Heart right ventricle (tissue), 16 donors: Measurements from ENCODE around the gene TPSD1. TPM values are rescaled to one million over a fixed set of nuclear protein-coding genes. Genes with fewer than 3 reads are reported as not detected.
"Not testable (repeated sequence)": the region's sequence is repeated elsewhere in the genome, so short reads cannot be mapped to it uniquely, and the experiment has no call there.

ENCODE experiments used
- ATAC-seq, 8 donors: fragments of 200-7000 bp; cut with Tn5 transposase; one replicate each; pipeline ENCODE4 v1.9.1; 2020; ENCODE audit warnings: mild to moderate bottlenecking in 8 of 8, moderate library complexity in 8 of 8, moderate number of reproducible peaks in 1 of 8
- DNase-seq, 2 donors: peaks; one replicate each; pipeline ENCODE4 v3.0.0-alpha.2; 2020
- H3K27ac ChIP-seq, 10 donors: fragments of 200-600 bp; sonication (generic) in 2 of 10; one replicate each; pipeline versions ENCODE4 v1.5.0 to v1.8.0; 2020 to 2022; ENCODE audit warnings: mild to moderate bottlenecking in 3 of 10
- H3K27me3 ChIP-seq, 7 donors: fragments of 200-600 bp; one replicate each; pipeline ENCODE4 v1.8.0; 2021 to 2022; ENCODE audit warnings: mild to moderate bottlenecking in 2 of 7
- H3K36me3 ChIP-seq, 9 donors: fragments of 200-600 bp; sonication (generic) in 1 of 9; one replicate each; pipeline versions ENCODE4 v1.5.0 to v1.8.0; 2020 to 2022; ENCODE audit warnings: mild to moderate bottlenecking in 2 of 9
- H3K4me1 ChIP-seq, 9 donors: fragments of 200-600 bp; sonication (generic) in 1 of 9; one replicate each; pipeline versions ENCODE4 v1.5.0 to v1.8.0; 2020 to 2022; ENCODE audit warnings: mild to moderate bottlenecking in 4 of 9
- H3K4me3 ChIP-seq, 10 donors: fragments of 200-600 bp; sonication (generic) in 2 of 10; one replicate each; pipeline versions ENCODE4 v1.5.0 to v1.8.0; 2020 to 2022; ENCODE audit warnings: mild to moderate bottlenecking in 7 of 10, moderate library complexity in 2 of 10
- H3K9me3 ChIP-seq, 11 donors: fragments of 200-600 bp in 10 of 11; sonication (generic) in 2 of 11; one replicate each; pipeline versions ENCODE4 v1.5.0 to v1.8.0; 2013 to 2022; ENCODE audit warnings: mild to moderate bottlenecking in 2 of 11, control low read depth in 1 of 11, moderate library complexity in 1 of 11
- CTCF ChIP-seq, 9 donors: fragments of 200-600 bp; sonication (generic) in 2 of 9; IDR thresholded peaks; one replicate each; pipeline versions ENCODE4 v1.5.0 to v1.8.0; 2021 to 2022; ENCODE audit warnings: antibody characterized with exemption in 9 of 9, mild to moderate bottlenecking in 5 of 9, moderate library complexity in 1 of 9
- WGBS, 2 donors: extraction: QIAGEN DNeasy Blood & Tissue Kit; methylation state at CpG; one replicate each; pipeline ENCODE4 v1.1.7; 2013; ENCODE audit warnings: inconsistent platforms in 1 of 2; 5-methylcytosine and 5-hydroxymethylcytosine counted together
- intact Hi-C, 10 donors: fragments of 100-400 bp; cut with DNase I; formaldehyde crosslinking; loops; one replicate each; pipeline versions ENCODE4 v1.11.1 to v1.14.2; 2022
- long read RNA-seq, 3 donors: library from polyadenylated mRNA; unstranded; transcript quantifications; one replicate each; pipeline ENCODE4 v2.0.0, GENCODE V29; 2020 to 2021
- polyA plus RNA-seq, 2 donors: library from polyadenylated mRNA; stranded (reverse); fragments of 200-250 nt; gene quantifications; one replicate each; pipeline ENCODE4 v1.2.3, GENCODE V29; 2013
- total RNA-seq, 10 donors: library from RNA; stranded (reverse); fragmentation: NEBNext Ultra II Directional in 3 of 10; extraction: Animal tissue kit (Norgen Biotek cat#: 25700) in 3 of 10; gene quantifications; one replicate each; pipeline versions ENCODE4 v1.2.1 to v1.2.4, GENCODE V29; 2021 to 2023
- donor health status: Arrhythmogenic right ventricular cardiomyopathy.
- donor health status: ischemic (EF 13 %, LVEDD 7.1; RV severe dilation, severe dysfunction).
- donor health status: healthy with polysubstance abuse.
- donor health status: DM: no; HTN: yes; CAD: no.
- donor health status: DM: no; HTN: no; CAD: no.
- donor health status: ischemic (EF 25% LVEDD 6.9; RV normal size, moderate dysfunction).
- donor health status: ischemic (EF 25% LVEDD 5.7; RV mildly dilated, moderate dysfunction).
- donor health status: healthy.
- donor health status: DM: yes; HTN: yes; CAD: no.
- donor health status: Ischemic cardiomyopathy.
- donor health status: ischemic (EF 35%, LVEDD 5.7; RV mildly dilated, moderate dysfunction).
- donor health status: nonischemic (EF 11% LVEDD 7.7; RV severe dilation, severe dysfunction).
- donor health status: DM: yes; HTN: yes; CAD: no.
- donor health status: PGD.
- donor health status: ischemic (EF 29% LVEDD 5.4; RV normal size, mild dysfunction).
- donor health status: nonischemic (EF 23%, LVEDD 6.1; RV moderate dilation, normal function).

TPSD1 gene
- total RNA-seq (under 1 TPM in 3 of 10 donors, not detected in 7; 0.28 to 0.44 (median 0.33) TPM), polyA plus RNA-seq (under 1 TPM; 0.12 to 0.51 TPM)
- long read RNA-seq, donor 1, result 0 reads
- long read RNA-seq, donor 2, result 0 reads
- long read RNA-seq, donor 3, result 0 reads

DNA sequence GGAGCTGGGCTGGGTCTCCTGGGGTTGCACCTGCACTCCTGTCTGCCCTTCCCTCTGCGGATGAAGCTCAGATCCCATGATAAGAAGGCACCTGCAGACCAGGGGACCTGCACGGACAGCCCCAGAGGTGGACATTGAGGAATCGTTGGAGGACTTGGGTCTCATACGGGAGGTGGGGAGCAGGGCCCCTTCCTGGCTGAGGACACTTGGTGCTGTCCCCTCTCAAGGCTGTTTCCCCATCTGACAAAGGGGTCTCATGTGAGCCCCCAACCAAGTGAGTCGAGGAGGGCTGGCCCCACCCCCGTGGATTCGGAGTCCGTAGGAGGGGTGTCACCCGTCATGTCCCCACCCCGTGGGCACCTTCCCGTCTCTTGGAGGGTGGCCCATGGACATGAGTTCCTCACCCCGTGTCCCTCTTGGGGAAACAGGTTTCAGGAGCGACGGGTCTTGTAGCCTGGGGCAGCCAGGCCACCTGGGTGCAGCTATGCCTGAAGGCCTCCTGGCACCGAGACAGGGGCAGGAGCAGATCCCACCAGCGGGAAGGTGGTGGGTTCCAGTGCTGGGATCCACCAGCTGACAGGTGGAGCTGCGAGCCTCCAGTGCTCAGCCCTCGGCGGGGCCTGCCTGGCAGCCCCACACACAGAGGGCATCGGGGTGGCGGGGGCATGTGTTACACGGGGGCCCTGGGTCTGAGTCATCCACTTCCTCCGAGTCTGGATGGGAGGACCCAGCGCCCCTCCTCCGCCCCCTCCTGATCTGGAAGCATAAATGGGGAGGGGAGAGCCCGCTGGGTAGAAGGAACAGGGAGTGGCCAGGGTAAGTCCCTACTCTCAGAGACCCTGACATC is at the start of gene TPSD1:
TPSD1 (plus strand) TSS at position 794 of the 847 bp plus-strand sequence. CDS start 212 bp downstream, outside the sequence.
- H3K4me1 ChIP-seq, H3K27ac ChIP-seq, H3K9me3 ChIP-seq, ATAC-seq, H3K36me3 ChIP-seq, intact Hi-C loops, H3K4me3 ChIP-seq, DNase-seq: not testable (repeated sequence)
- 70 to 76% methylated on average over 23 to 26 of the region's 26 CpGs for WGBS, 2 donors
- H3K27me3 ChIP-seq, result peaks cover 12 to 43% (median 32%) of the 10 kb centered on the region in 7 donors

GRCh38 chr16:1206326-1206725 is 49.5 kb upstream of the TPSD1 start:
- no peak for TF ChIP-seq CTCF (IDR thresholded peaks at IDR 0.05)
- DNase-seq (no peak), ATAC-seq (no peak)
- Histone ChIP-seq H3K4me1 (no peaks in the 10 kb centered on the region), H3K27me3 (peaks cover 0 to 6% (median 0%) of the 10 kb centered on the region in 7 donors), H3K27ac (no peak overlapping the region), H3K36me3 (no peaks in the 10 kb centered on the region), H3K9me3 (no peaks in the 10 kb centered on the region), H3K4me3 (no peak overlapping the region)
- WGBS, 2 donors, result 67 to 75% methylated on average over 9 of the region's 9 CpGs
- intact Hi-C loops, result loop anchor here in 1 of 10 donors (10.0 kb wide), 1 partner anchor 402 kb away; the partner anchor contains the start of gene GNG13

DNA sequence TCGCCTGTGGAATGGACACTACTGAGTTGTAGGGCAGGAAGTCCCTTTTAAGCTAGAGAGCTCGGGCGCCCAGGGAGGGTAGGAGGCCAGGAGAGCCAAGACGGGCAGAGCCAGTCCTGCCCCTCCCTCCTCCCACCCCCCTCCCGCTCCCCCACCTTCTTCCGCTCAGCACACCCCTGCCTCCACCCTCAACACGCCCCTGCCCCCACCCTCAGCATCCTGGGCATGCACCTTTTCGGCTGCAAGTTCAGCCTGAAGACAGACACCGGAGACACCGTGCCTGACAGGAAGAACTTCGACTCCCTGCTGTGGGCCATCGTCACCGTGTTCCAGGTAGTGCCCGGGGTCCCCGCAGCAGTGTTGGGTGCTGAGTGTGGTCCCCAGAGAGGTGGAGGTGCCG is 49.1 kb upstream of the TPSD1 start:
- no peak for ATAC-seq
- intact Hi-C loops, result loop anchor here in 1 of 10 donors (10.0 kb wide), 1 partner anchor 402 kb away; the partner anchor contains the start of gene GNG13
- Histone ChIP-seq H3K4me3 (no peak overlapping the region), H3K27me3 (peaks cover 0 to 6% (median 0%) of the 10 kb centered on the region in 7 donors), H3K36me3 (no peaks in the 10 kb centered on the region), H3K9me3 (no peaks in the 10 kb centered on the region), H3K27ac (no peak overlapping the region), H3K4me1 (no peaks in the 10 kb centered on the region)
- no peak for TF ChIP-seq CTCF (IDR thresholded peaks at IDR 0.05)
- WGBS, 2 donors, result 74 to 87% methylated on average over 15 to 16 of the region's 16 CpGs
- DNase-seq, result no peak

DNA sequence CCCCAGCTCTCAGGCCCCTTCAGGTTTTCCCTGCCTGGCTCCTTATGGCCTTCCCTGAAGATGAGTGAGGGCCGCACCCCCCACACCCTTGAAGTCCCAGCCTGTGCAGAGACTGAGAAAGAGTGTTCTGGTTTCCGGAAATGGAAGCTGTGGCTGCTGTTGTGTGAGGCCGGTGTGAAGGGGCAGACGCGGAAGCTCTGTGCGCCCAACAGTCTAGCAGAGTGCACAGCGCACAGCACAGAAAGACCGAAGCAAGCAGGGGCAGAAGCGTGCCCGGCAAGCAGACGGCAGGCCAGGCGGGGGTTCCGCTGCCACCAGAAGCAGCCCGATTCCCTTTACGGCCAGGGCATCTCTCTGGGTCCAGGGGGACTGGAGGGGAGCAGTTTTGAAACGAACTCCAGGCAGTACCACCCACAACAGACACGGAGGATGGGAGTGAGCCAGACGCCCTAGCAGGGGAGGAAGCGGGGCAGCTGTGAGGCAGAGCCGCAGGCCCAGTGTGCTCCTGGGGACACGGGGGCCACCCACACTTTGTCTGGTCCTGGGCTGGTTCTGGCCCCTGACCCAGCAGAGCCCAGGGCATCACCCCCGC is 47.5 kb upstream of the TPSD1 start:
- Histone ChIP-seq H3K27ac (no peak overlapping the region), H3K4me1 (no peaks in the 10 kb centered on the region), H3K27me3 (peaks cover 0 to 6% (median 0%) of the 10 kb centered on the region in 7 donors), H3K36me3 (no peaks in the 10 kb centered on the region), H3K4me3 (no peak overlapping the region), H3K9me3 (no peaks in the 10 kb centered on the region)
- 79 to 84% methylated on average over 22 of the region's 22 CpGs for WGBS, 2 donors
- ATAC-seq (no peak), DNase-seq (no peak)
- no peak for TF ChIP-seq CTCF (IDR thresholded peaks at IDR 0.05)
- intact Hi-C loops, result loop anchor here in 1 of 10 donors (10.0 kb wide), 1 partner anchor 404 kb away; the partner anchor contains the start of gene GNG13
